ENCODE data around the gene EFEMP2.

GRCh38 chr11:65897020-65897471 lies 24.4 kb upstream of the EFEMP2 start:
- TF ChIP-seq, protein P1, sequence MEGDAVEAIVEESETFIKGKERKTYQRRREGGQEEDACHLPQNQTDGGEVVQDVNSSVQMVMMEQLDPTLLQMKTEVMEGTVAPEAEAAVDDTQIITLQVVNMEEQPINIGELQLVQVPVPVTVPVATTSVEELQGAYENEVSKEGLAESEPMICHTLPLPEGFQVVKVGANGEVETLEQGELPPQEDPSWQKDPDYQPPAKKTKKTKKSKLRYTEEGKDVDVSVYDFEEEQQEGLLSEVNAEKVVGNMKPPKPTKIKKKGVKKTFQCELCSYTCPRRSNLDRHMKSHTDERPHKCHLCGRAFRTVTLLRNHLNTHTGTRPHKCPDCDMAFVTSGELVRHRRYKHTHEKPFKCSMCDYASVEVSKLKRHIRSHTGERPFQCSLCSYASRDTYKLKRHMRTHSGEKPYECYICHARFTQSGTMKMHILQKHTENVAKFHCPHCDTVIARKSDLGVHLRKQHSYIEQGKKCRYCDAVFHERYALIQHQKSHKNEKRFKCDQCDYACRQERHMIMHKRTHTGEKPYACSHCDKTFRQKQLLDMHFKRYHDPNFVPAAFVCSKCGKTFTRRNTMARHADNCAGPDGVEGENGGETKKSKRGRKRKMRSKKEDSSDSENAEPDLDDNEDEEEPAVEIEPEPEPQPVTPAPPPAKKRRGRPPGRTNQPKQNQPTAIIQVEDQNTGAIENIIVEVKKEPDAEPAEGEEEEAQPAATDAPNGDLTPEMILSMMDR (optimal IDR thresholded peaks at IDR 0.05 in 1 of 3, IDR thresholded peaks at IDR 0.05 in 1 of 3, conservative IDR thresholded peaks at IDR 0.05 in 1 of 3; ENCODE audit: extremely low read depth in 1 of 3, insufficient read depth in 2 of 3, low read length in 3 of 3): no peak
- no peak for TF ChIP-seq EZH2 (IDR thresholded peaks at IDR 0.05; ENCODE audit: low read length)

Measured in keratinocyte (primary cell).